Measurements from ENCODE around the gene FLYWCH1.

The FLYWCH1 gene

GRCh38 chr16:2967721-2968161 is 56.0 kb downstream of the FLYWCH1 start:
- Histone ChIP-seq H3K36me3 (no peaks in the 10 kb centered on the region), H3K4me1 (peaks cover 8 to 75% (median 55%) of the 10 kb centered on the region in 4 donors), H3K27ac (no peak overlapping the region), H3K4me3 (no peak overlapping the region), H3K27me3 (peaks cover 15 to 66% of the 10 kb centered on the region in 2 donors), H3K9me3 (no peaks in the 10 kb centered on the region)
- DNase-seq: no peak
- intact Hi-C loops (cut with DNase I; ENCODE audit: low total_unique reads): no loop called here
- no peak for TF ChIP-seq CTCF (IDR thresholded peaks at IDR 0.05)

- no peak for TF ChIP-seq CTCF (IDR thresholded peaks at IDR 0.05)
- DNase-seq: no peak
- peaks cover 8 to 69% (median 49%) of the 10 kb centered on the region in 4 donors for H3K4me1 ChIP-seq
- no peak overlapping the region for H3K27ac ChIP-seq
- peaks cover 12 to 60% of the 10 kb centered on the region in 2 donors for H3K27me3 ChIP-seq
- intact Hi-C loops (cut with DNase I; ENCODE audit: low total_unique reads): no loop called here
- no peaks in the 10 kb centered on the region for H3K9me3 ChIP-seq
- peak overlapping the region; percentile 46 to 64 for H3K4me3 ChIP-seq
- no peaks in the 10 kb centered on the region for H3K36me3 ChIP-seq
Observed at GRCh38 chr16:2968368-2968737, 56.6 kb downstream of the FLYWCH1 start.

- peaks cover 6 to 63% (median 43%) of the 10 kb centered on the region in 4 donors for H3K4me1 ChIP-seq
- H3K9me3 ChIP-seq: no peaks in the 10 kb centered on the region
- peaks cover 10 to 55% of the 10 kb centered on the region in 2 donors for H3K27me3 ChIP-seq
- intact Hi-C loops (cut with DNase I; ENCODE audit: low total_unique reads): no loop called here
- no peaks in the 10 kb centered on the region for H3K36me3 ChIP-seq
- H3K27ac ChIP-seq: no peak within 1 kb of the TSS
- DNase-seq: peak; percentile 73 to 85
- peak within 1 kb of the TSS; percentile 46 to 64 for H3K4me3 ChIP-seq
- TF ChIP-seq CTCF (IDR thresholded peaks at IDR 0.05): no peak
Observed at GRCh38 chr16:2968738-2969544, 57.2 kb downstream of the FLYWCH1 start, which contains the start of gene PAQR4. Gene PAQR4 (plus strand): TSS chr16:2969348. CDS start chr16:2969675, 327 bp downstream.

- intact Hi-C loops (cut with DNase I; ENCODE audit: low total_unique reads): no loop called here
- peaks cover 0 to 54% (median 34%) of the 10 kb centered on the region in 4 donors for H3K4me1 ChIP-seq
- TF ChIP-seq CTCF (IDR thresholded peaks at IDR 0.05): no peak
- H3K9me3 ChIP-seq: no peaks in the 10 kb centered on the region
- H3K36me3 ChIP-seq: no peaks in the 10 kb centered on the region
- DNase-seq: peak in 1 of 2 donors; percentile 38
- H3K27me3 ChIP-seq: peaks cover 7 to 53% of the 10 kb centered on the region in 2 donors
- peak overlapping the region; percentile 46 to 64 for H3K4me3 ChIP-seq
- H3K27ac ChIP-seq: no peak overlapping the region
Observed at GRCh38 chr16:2969545-2970521, 58.1 kb downstream of the FLYWCH1 start.

GRCh38 chr16:2970563-2970962 is 58.8 kb downstream of the FLYWCH1 start:
- Histone ChIP-seq H3K4me3 (no peak overlapping the region), H3K9me3 (no peaks in the 10 kb centered on the region), H3K27ac (no peak overlapping the region), H3K27me3 (peaks cover 7 to 53% of the 10 kb centered on the region in 2 donors), H3K4me1 (peaks cover 0 to 48% (median 30%) of the 10 kb centered on the region in 4 donors), H3K36me3 (no peaks in the 10 kb centered on the region)
- no peak for TF ChIP-seq CTCF (IDR thresholded peaks at IDR 0.05)
- intact Hi-C loops (cut with DNase I; ENCODE audit: low total_unique reads): no loop called here
- no peak for DNase-seq

All from tibial artery (tissue), 4 donors.